Bronchial epithelial cell (primary cell): Measurements from ENCODE around the gene C4orf50. TPM values are rescaled to one million over a fixed set of nuclear protein-coding genes. Genes with fewer than 3 reads are reported as not detected.

Experiments used
- DNase-seq: peaks from one replicate; pipeline ENCODE4 v3.0.0-alpha.2; 2010; ENCODE audit warnings: low read depth
- FAIRE-seq: peaks from 2 replicates; lab custom pipeline; 2011; peaks lifted over from hg19 to GRCh38; lab: Jason Lieb, UNC
- H3K27me3 ChIP-seq: 2 replicates; pipeline ENCODE4 v1.5.1; 2011; ENCODE audit warnings: low read length; ENCODE audit not compliant: control insufficient read depth, insufficient read depth
- H3K36me3 ChIP-seq: 2 replicates; pipeline ENCODE4 v1.5.1; 2011; ENCODE audit warnings: low read length; ENCODE audit not compliant: control insufficient read depth, insufficient read depth
- H3K4me3 ChIP-seq: 2 replicates; pipeline ENCODE4 v1.5.1; 2011; ENCODE audit warnings: mild to moderate bottlenecking, low read depth, low read length, control low read depth
- total RNA-seq: library from RNA; depleted of rRNA; stranded (reverse); fragments of >200 nt; gene quantifications from 2 replicates; pipeline ENCODE4 v1.2.1, GENCODE V29; 2014
- TF ChIP-seq, protein P1 (sequence below): IDR thresholded peaks from 2 replicates; pipeline ENCODE4 v1.5.1; 2011; ENCODE audit warnings: mild to moderate bottlenecking, moderate library complexity, low read length, control low read depth, inconsistent platforms; ENCODE audit not compliant: insufficient read depth, severe bottlenecking

The C4orf50 gene
- total RNA-seq, 1 donor from 2014 or later = not detected

DNA sequence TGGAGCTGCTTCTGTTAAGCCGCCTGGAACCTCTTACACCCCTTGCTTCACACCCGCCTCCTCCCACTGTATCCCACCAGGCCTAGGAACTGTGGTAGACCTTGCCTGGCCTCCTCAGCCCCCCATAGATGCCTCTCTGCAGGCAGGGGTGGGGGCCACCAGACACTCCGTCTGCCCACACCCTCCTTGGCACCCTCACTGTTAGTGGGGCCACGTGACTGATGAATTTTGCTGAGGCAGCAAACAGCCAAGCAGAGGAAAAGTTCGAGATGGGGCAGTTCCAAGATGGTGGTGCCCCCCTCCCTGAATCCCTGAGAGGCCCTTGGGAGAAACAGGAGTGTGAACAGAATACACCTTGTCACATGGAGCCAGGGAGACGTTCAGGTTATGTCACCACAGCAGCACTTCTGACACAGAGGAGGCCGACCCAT is 41.2 kb upstream of the C4orf50 start:
- no peak overlapping the region for H3K4me3 ChIP-seq
- no peak for FAIRE-seq
- TF ChIP-seq, protein P1, sequence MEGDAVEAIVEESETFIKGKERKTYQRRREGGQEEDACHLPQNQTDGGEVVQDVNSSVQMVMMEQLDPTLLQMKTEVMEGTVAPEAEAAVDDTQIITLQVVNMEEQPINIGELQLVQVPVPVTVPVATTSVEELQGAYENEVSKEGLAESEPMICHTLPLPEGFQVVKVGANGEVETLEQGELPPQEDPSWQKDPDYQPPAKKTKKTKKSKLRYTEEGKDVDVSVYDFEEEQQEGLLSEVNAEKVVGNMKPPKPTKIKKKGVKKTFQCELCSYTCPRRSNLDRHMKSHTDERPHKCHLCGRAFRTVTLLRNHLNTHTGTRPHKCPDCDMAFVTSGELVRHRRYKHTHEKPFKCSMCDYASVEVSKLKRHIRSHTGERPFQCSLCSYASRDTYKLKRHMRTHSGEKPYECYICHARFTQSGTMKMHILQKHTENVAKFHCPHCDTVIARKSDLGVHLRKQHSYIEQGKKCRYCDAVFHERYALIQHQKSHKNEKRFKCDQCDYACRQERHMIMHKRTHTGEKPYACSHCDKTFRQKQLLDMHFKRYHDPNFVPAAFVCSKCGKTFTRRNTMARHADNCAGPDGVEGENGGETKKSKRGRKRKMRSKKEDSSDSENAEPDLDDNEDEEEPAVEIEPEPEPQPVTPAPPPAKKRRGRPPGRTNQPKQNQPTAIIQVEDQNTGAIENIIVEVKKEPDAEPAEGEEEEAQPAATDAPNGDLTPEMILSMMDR = no peak

GRCh38 chr4:6058531-6059374 is 40.5 kb upstream of the C4orf50 start:
- no peak for FAIRE-seq
- Histone ChIP-seq H3K36me3 (no peaks in the 10 kb centered on the region), H3K4me3 (no peak overlapping the region), H3K27me3 (no peaks in the 10 kb centered on the region)
- no peak for DNase-seq
- TF ChIP-seq, protein P1 = no peak

More for the DNA sequence above, 41.2 kb upstream of the C4orf50 start:
- Histone ChIP-seq H3K36me3 (no peaks in the 10 kb centered on the region), H3K27me3 (no peaks in the 10 kb centered on the region)
- DNase-seq = no peak

DNA sequence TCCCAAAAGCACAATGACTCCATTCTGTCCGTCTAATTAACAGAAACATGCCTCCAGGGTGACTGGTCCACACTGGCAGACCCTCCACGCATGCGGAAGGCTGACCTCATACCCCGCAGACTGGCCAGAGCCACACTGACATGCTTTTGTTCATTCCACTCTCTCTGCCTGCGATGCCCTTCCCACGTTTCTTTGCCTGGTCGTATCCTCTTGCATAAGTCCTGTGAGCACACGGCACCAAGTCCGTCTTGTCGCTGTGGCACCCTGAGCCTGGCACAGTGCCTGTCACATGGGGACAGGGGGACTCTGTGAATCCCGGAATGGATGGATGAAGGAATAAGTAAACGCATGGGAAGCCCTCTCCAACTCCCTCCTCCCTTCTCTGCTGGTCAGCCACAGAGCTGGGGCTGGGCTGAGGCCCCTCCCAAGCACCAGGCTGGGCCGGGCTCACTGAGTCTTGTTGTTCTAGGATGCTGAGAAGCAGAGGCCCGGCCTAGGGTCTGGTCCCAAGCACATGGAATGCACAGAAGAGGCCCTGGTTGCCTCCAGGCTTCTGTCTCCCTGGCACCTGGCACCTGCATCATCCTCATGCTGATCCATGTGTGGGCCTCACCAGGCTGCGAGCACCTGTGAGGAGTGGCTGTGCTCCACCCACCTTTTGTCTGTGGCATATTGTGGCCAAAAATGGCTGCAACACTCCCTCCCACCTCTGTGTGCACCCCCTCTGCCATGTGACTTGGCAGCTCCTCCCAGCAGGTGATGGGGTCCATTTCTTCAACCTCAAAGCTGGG is 38.9 kb upstream of the C4orf50 start:
- TF ChIP-seq, protein P1 = no peak
- Histone ChIP-seq H3K36me3 (no peaks in the 10 kb centered on the region), H3K4me3 (no peak overlapping the region), H3K27me3 (no peaks in the 10 kb centered on the region)
- DNase-seq (no peak), FAIRE-seq (no peak)

DNA sequence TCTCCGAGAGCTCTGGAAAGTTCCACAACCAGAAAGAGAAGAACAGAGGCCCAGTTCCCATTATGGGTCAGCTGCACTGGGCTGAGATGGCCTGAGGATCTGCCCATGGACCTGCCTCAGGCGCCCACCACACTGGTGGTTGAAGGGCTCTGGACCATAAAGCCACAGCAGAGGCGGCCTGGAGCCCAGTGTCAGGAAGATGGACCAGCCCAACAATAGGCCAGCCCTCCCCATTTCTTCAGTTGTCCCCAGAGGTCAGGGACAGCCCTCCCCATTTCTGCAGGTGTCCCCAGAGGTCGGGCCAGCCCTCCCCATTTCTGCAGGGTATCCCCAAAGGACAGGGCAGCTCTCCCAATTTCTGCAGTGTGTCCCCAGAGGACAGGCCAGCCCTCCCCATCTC is 37.2 kb upstream of the C4orf50 start:
- TF ChIP-seq, protein P1 = no peak
- Histone ChIP-seq H3K36me3 (no peaks in the 10 kb centered on the region), H3K4me3 (no peak overlapping the region), H3K27me3 (no peaks in the 10 kb centered on the region)
- FAIRE-seq = no peak
- no peak for DNase-seq

DNA sequence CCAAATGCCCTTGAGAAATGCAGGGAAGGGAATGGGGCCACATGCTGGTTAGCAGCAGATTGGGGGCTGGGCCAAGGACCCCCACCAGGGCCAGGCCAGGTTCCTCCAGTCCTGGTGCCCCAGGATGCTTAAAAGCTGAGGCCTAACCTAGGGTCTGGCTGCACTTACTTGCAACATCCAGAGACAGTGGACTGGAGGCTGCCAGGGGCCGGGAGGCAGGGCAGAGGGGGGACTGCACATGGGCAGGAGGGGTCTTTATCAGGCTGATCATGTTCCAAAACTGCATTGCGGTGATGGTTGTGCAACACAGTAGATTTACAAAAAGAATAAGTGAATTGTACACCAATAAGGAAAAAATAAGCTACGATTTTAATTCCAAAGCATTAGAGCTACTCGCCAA is 36.8 kb upstream of the C4orf50 start:
- Histone ChIP-seq H3K4me3 (no peak overlapping the region), H3K36me3 (no peaks in the 10 kb centered on the region), H3K27me3 (no peaks in the 10 kb centered on the region)
- TF ChIP-seq, protein P1 = no peak
- DNase-seq = no peak
- no peak for FAIRE-seq
